ENCODE measurements around the gene ATP1A3.

ATP1A3 gene

DNA sequence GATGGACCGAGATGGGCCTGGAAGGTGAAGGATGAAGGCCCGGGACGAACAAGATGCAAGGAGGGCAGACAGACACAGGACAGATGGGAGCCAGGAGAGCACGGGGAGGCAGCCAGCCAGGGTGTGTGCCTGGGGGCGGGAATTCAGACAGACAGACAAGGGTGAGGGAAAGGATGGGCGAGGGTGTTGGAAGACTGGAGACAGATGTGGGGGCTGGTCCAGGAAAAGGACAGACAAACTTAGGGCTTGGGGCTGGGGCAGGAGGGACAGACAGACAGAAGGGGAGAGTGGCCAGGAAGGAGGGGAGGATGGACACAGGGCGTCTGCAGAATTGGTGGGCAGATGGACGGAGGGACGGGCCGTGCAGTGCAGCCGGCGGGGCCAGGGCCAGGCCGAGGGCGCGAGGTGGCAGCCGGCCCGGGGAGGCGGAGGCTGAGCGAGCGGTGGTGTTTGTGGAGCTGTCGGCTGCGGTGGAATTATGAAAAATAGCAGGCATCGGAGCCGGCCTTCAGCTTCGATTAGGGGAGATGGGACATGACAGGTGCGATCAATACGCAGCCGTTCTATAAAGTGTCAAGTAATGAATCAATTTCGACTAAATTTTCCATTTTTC is 61.2 kb downstream of the ATP1A3 start:
- H3K9me3 ChIP-seq (ENCODE audit: control insufficient read depth, insufficient read depth, low read depth, low read length), result no peaks in the 10 kb centered on the region

DNA sequence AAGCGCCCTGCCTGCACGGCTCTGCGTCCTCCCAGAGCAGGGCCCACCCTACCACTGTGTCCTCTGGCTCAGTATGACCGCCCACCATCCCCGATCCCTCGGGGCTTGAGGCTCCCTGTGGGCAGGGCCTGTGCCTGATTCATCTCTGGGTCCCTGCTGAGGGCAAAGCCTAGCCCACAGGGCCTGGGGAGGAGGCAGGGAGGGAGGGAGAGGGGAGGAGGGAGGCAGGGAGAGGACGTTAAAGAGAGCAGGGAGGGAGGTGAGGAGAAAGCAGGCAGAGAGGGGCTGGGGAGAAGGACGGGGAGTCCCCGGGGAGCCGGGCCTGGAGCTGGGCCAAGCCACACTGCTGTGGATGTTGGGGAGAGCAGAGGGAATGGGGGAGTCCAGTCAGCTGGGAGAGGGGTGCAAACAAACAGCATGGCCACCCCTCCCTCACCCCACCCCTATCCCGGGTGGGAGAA is 61.7 kb downstream of the ATP1A3 start:
- peaks cover 98% of the 10 kb centered on the region for H3K27me3 ChIP-seq (ENCODE audit: control insufficient read depth, insufficient read depth, low read length)

More for the DNA sequence above, 61.2 kb downstream of the ATP1A3 start:
- Histone ChIP-seq H3K27ac (ENCODE audit: low read depth, low read length) (no peak overlapping the region), H3K9ac (ENCODE audit: low read length) (no peak overlapping the region), H3K4me3 (ENCODE audit: low read depth, low read length) (no peak overlapping the region), H3K4me1 (ENCODE audit: control insufficient read depth, insufficient read depth, low read length) (peaks cover 26% of the 10 kb centered on the region), H3K27me3 (ENCODE audit: control insufficient read depth, insufficient read depth, low read length) (peaks cover 99% of the 10 kb centered on the region), H3K36me3 (ENCODE audit: control insufficient read depth, insufficient read depth, low read length) (no peaks in the 10 kb centered on the region)

DNA sequence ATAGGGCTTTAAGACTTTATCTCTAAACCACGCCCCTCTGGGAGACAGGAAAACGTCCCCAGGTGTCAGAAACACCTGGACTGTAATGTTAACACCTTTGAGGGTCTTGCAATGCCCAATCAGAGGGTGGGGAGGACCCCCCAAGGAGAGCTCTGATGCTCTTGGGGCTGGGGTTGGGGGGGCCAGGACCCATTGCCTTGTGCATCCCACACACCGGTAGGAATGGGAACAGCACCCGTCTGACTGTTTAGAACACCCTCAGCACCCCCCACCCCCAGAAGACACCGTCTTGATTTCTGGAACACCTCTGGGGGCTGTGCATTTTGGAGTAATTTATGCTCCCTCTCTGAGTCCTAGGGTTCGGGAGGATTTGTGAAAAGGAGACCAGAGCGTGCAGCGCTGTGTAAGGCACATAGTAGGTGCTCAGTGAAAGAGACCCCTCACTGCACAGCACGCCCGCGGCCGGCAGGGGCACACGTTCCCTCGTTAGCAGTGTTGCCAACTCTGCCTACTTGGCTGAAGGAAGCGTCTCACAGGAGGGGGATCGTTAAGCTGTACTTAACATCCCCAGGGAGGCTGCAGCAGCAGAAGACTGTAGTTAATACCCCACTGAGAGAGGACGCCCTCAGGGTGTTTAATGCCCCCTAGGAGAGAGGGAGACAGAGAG is 63.0 kb downstream of the ATP1A3 start:
- Histone ChIP-seq H3K4me3 (ENCODE audit: low read depth, low read length) (no peak overlapping the region), H3K27ac (ENCODE audit: low read depth, low read length) (no peak overlapping the region), H3K9me3 (ENCODE audit: control insufficient read depth, insufficient read depth, low read depth, low read length) (no peaks in the 10 kb centered on the region), H3K9ac (ENCODE audit: low read length) (no peak overlapping the region), H3K4me1 (ENCODE audit: control insufficient read depth, insufficient read depth, low read length) (peaks cover 26% of the 10 kb centered on the region), H3K36me3 (ENCODE audit: control insufficient read depth, insufficient read depth, low read length) (no peaks in the 10 kb centered on the region), H3K27me3 (ENCODE audit: control insufficient read depth, insufficient read depth, low read length) (peaks cover 98% of the 10 kb centered on the region)

More for the DNA sequence above, 61.7 kb downstream of the ATP1A3 start:
- no peaks in the 10 kb centered on the region for H3K9me3 ChIP-seq (ENCODE audit: control insufficient read depth, insufficient read depth, low read depth, low read length)
- no peak overlapping the region for H3K27ac ChIP-seq (ENCODE audit: low read depth, low read length)
- H3K4me3 ChIP-seq (ENCODE audit: low read depth, low read length), result 0 out of 2 replicates have a peak overlapping the region, but pooled peaks have one; percentile 2
- H3K4me1 ChIP-seq (ENCODE audit: control insufficient read depth, insufficient read depth, low read length), result peaks cover 26% of the 10 kb centered on the region
- H3K9ac ChIP-seq (ENCODE audit: low read length), result no peak overlapping the region
- H3K36me3 ChIP-seq (ENCODE audit: control insufficient read depth, insufficient read depth, low read length), result no peaks in the 10 kb centered on the region

DNA sequence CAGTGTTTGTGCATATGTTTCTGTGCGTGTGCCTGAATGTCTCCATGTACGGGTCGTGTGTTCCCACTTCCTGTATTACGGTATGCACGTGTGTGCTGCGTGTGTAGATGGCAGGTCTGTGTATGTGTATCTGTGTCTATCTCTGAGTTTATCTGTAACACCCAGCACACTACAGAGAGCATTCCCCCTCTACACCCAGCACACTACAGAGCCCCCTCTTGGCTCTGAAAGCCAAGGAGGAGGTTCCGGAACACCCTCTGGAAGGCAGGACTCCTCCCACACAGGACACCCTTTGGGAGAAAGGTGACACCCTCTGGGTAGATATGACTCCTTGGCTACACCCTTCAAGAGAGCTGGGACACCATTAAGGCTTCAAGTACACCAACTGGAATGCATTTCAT is 63.7 kb downstream of the ATP1A3 start:
- Histone ChIP-seq H3K4me3 (ENCODE audit: low read depth, low read length) (no peak overlapping the region), H3K9ac (ENCODE audit: low read length) (no peak overlapping the region), H3K4me1 (ENCODE audit: control insufficient read depth, insufficient read depth, low read length) (peaks cover 26% of the 10 kb centered on the region), H3K27ac (ENCODE audit: low read depth, low read length) (no peak overlapping the region), H3K9me3 (ENCODE audit: control insufficient read depth, insufficient read depth, low read depth, low read length) (no peaks in the 10 kb centered on the region), H3K27me3 (ENCODE audit: control insufficient read depth, insufficient read depth, low read length) (peaks cover 98% of the 10 kb centered on the region), H3K36me3 (ENCODE audit: control insufficient read depth, insufficient read depth, low read length) (no peaks in the 10 kb centered on the region)

DNA sequence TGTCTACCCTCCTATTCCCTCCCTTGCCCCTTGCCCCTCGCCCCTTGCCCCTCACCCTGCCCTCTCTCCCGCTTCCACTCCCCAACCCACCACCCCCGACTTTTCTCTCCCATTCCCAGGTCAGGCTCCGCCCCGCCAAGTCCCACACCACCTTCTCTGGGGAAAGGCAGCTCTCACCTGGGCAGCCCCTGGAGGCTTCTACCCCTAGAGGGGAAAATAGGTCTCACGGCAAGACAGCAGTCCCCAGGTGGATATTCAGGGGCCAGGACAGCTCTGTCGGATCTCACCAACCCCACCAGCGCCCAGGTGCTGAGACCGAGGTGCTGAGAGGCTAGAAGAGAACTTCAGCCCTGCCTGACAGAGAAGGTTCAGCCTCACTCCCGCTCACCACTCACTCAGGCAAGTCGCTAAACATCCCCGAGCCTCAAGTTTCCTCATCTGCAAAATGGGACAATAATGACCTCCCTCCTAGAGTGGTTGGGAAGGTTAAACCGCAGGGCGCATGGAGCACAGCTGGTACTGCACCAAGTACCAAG is 64.4 kb downstream of the ATP1A3 start:
- Histone ChIP-seq H3K27me3 (ENCODE audit: control insufficient read depth, insufficient read depth, low read length) (peaks cover 98% of the 10 kb centered on the region), H3K9me3 (ENCODE audit: control insufficient read depth, insufficient read depth, low read depth, low read length) (no peaks in the 10 kb centered on the region), H3K4me3 (ENCODE audit: low read depth, low read length) (no peak overlapping the region), H3K27ac (ENCODE audit: low read depth, low read length) (no peak overlapping the region), H3K36me3 (ENCODE audit: control insufficient read depth, insufficient read depth, low read length) (no peaks in the 10 kb centered on the region), H3K4me1 (ENCODE audit: control insufficient read depth, insufficient read depth, low read length) (peaks cover 26% of the 10 kb centered on the region), H3K9ac (ENCODE audit: low read length) (no peak overlapping the region)

DNA sequence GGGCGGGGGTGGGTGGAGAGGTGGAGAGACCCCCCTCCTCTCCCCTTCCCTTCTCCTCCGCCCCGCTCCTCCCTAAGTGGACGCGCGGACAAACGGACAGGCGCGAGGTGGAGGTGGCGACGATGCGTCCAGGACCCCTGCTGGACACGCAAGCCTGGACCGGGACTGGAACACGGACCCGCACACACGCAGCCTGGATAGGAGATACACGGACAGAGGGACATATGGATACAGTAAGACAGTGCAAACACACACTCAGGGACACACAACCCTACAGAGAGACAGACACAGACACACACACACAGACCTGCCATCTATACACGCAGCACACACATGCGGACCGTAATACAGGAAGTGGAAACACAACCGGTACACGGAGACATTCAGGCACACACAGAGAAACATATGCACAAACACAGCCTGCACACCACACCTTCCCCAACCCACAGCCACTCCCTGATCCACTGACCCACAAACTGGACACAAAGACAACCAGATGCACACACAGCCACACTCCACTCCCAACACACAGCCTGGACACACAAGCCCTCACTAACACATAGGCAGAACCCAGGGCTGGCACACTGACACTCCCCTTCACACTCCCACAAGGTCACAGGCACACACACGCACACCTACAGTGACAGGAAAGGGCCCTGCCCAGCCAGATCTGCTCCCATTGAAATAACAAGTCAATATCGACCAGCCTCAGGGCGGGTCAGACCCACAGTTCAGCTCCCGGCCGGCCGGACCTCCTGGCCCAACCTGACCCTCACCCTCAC is 65.1 kb downstream of the ATP1A3 start:
- Histone ChIP-seq H3K4me1 (ENCODE audit: control insufficient read depth, insufficient read depth, low read length) (peaks cover 26% of the 10 kb centered on the region), H3K4me3 (ENCODE audit: low read depth, low read length) (peak overlapping the region; percentile 34), H3K27ac (ENCODE audit: low read depth, low read length) (no peak overlapping the region), H3K36me3 (ENCODE audit: control insufficient read depth, insufficient read depth, low read length) (no peaks in the 10 kb centered on the region), H3K27me3 (ENCODE audit: control insufficient read depth, insufficient read depth, low read length) (peaks cover 98% of the 10 kb centered on the region), H3K9ac (ENCODE audit: low read length) (no peak overlapping the region), H3K9me3 (ENCODE audit: control insufficient read depth, insufficient read depth, low read depth, low read length) (no peaks in the 10 kb centered on the region)

DNA sequence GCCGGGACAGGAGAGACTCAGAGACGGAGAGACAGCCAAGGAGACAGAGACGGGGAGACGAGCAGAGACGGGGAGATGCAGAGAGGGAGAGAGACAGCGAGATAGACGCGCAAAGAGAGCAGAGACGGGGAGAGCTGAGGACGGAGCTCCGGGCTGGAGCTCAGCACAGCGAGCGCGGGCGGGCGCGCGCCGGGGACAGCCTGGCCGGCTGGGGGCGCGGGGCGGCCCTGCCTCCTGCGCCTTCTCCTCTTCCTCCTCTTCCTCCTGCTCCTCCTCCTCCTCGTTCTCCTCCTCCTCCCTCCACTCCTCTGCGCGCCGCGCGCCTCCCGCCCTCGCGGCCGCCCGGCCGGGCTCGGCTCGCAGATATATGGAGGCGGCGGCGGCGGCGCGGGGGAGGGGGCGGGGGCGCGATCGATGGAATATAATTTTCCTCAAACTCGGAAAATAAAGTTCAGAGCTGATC is 65.8 kb downstream of the ATP1A3 start, which contains the start of gene ERFL:
ERFL (minus strand) TSS at position 229 of the 463 bp plus-strand sequence. CDS start 15,530 bp downstream, outside the sequence.
- Histone ChIP-seq H3K27ac (ENCODE audit: low read depth, low read length) (no peak within 1 kb of the TSS), H3K9me3 (ENCODE audit: control insufficient read depth, insufficient read depth, low read depth, low read length) (no peaks in the 10 kb centered on the region), H3K4me1 (ENCODE audit: control insufficient read depth, insufficient read depth, low read length) (peaks cover 26% of the 10 kb centered on the region), H3K9ac (ENCODE audit: low read length) (no peak within 1 kb of the TSS), H3K27me3 (ENCODE audit: control insufficient read depth, insufficient read depth, low read length) (peaks cover 95% of the 10 kb centered on the region), H3K4me3 (ENCODE audit: low read depth, low read length) (peak within 1 kb of the TSS; percentile 58), H3K36me3 (ENCODE audit: control insufficient read depth, insufficient read depth, low read length) (no peaks in the 10 kb centered on the region)

DNA sequence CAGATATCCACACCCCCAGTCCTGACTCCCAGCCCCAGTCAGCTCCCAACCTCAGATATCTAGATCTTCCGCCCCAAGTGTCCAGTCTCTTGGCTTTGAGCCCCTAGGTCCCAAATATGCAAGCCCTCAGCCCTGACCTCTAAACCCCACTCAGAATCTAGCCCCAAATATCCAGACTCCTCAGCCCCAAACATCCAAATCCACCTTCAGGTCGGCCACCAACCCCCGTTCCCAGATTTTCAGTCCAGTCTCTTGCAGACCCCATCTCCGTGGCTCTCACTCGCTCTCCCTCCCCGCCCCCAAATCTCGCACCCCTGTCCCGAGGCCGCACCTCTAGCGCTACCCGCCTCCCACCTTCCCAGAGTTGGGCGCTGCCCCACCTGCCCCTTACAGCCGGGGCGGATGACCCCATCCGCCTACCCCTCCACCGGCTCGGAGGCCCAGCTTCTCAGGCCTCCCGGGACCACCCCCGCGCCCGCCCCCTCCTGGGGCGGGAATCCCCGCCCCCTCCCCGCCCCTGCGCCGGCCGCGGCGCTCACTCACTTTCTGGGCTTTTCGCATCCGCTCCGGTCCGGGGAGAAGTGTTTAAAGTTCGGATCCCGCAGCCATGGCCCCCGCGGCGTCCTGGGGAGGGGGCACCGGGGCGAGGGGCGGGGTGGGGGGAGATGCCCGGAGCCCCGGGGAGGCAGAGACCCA is 66.4 kb downstream of the ATP1A3 start:
- Histone ChIP-seq H3K4me1 (ENCODE audit: control insufficient read depth, insufficient read depth, low read length) (peaks cover 22% of the 10 kb centered on the region), H3K4me3 (ENCODE audit: low read depth, low read length) (peak overlapping the region; percentile 58), H3K9ac (ENCODE audit: low read length) (no peak overlapping the region), H3K36me3 (ENCODE audit: control insufficient read depth, insufficient read depth, low read length) (no peaks in the 10 kb centered on the region), H3K27ac (ENCODE audit: low read depth, low read length) (no peak overlapping the region), H3K9me3 (ENCODE audit: control insufficient read depth, insufficient read depth, low read depth, low read length) (no peaks in the 10 kb centered on the region), H3K27me3 (ENCODE audit: control insufficient read depth, insufficient read depth, low read length) (peaks cover 95% of the 10 kb centered on the region)

DNA sequence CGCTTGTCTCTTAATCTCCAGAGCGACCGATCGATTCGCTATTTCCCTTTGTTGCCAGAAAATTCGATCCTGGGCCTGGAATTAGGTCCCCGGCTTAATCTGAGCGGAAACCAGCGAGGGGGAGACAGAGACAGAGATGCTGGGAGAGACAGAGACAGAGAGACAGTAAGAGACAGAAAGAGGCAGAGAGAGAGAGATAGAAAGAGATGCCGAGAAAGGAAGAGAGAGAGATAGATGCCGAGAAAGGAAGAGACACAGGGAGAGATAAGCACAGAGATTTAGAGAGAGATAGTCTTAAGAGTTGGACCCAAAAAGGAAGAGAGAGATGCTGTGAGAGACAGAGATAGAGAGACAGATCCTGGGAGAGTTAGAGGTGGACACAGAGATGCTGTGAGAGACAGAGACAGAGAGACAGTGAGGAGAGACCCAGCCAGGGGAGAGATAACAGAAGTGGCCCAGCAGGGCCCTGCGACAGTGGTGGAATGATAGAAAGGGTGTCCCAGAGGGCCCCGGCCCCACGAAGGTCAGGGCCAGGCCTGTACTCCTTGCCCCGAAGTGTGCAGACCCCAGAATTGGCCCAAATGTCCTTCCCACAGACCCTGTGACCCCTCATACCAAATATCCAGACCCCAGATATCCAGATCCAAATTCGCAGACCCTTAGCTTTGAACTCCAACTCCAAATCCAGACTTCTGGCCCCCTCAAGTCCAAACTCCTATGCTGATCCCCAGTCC is 67.1 kb downstream of the ATP1A3 start:
- no peak overlapping the region for H3K27ac ChIP-seq (ENCODE audit: low read depth, low read length)
- no peaks in the 10 kb centered on the region for H3K36me3 ChIP-seq (ENCODE audit: control insufficient read depth, insufficient read depth, low read length)
- H3K9ac ChIP-seq (ENCODE audit: low read length), result no peak overlapping the region
- peaks cover 16% of the 10 kb centered on the region for H3K4me1 ChIP-seq (ENCODE audit: control insufficient read depth, insufficient read depth, low read length)
- H3K27me3 ChIP-seq (ENCODE audit: control insufficient read depth, insufficient read depth, low read length), result peaks cover 95% of the 10 kb centered on the region
- H3K9me3 ChIP-seq (ENCODE audit: control insufficient read depth, insufficient read depth, low read depth, low read length), result no peaks in the 10 kb centered on the region
- no peak overlapping the region for H3K4me3 ChIP-seq (ENCODE audit: low read depth, low read length)
